Prostate gland (tissue), 2 donors: ENCODE measurements around the gene S100A10. TPM values are rescaled to one million over a fixed set of nuclear protein-coding genes. Genes with fewer than 3 reads are reported as not detected.

ENCODE experiments used
- DNase-seq: peaks from one replicate; pipeline ENCODE4 v3.0.0-alpha.2; 2019; ENCODE audit warnings: low spot score
- H3K27ac ChIP-seq, 2 donors: fragments of 200-600 bp; sonication (generic); 2 replicates each; pipeline ENCODE4 v1.5.1; 2017 to 2019
- H3K27me3 ChIP-seq: fragments of 200-600 bp; sonication (generic); replicated peaks from 2 replicates; pipeline ENCODE4 v1.5.1; 2019; ENCODE audit not compliant: insufficient read depth
- H3K36me3 ChIP-seq, 2 donors: fragments of 200-600 bp; sonication (generic); 1 replicate in 1 of 2; 2 replicates in 1 of 2; pipeline versions ENCODE4 v1.5.1 to v1.8.1; 2017 to 2019
- H3K4me1 ChIP-seq: fragments of 200-600 bp; sonication (generic); replicated peaks from 2 replicates; pipeline ENCODE4 v1.5.1; 2019
- H3K4me3 ChIP-seq, 2 donors: fragments of 200-600 bp; sonication (generic); 2 replicates each; pipeline ENCODE4 v1.5.1; 2017 to 2019
- H3K9me3 ChIP-seq: fragments of 200-600 bp; sonication (generic); 2 replicates; pipeline ENCODE4 v1.5.1; 2017
- CTCF ChIP-seq, 4 experiments: fragments of 200-600 bp in 2 of 4; fragments of 450-650 bp in 2 of 4; sonication (generic) in 2 of 4; IDR thresholded peaks; 1 replicate in 3 of 4; 2 replicates in 1 of 4; pipeline ENCODE4 v1.5.1; 2016 to 2019; ENCODE audit warnings: antibody characterized with exemption in 4 of 4, mild to moderate bottlenecking in 2 of 4, moderate library complexity in 2 of 4
- POLR2A ChIP-seq: fragments of 450-650 bp; IDR thresholded peaks from one replicate; pipeline ENCODE4 v1.6.1; 2016; ENCODE audit warnings: antibody characterized with exemption, mild to moderate bottlenecking
- POLR2AphosphoS5 ChIP-seq: sonication (generic); formaldehyde crosslinking; IDR thresholded peaks from one replicate; pipeline ENCODE4 v1.6.1; 2017; ENCODE audit warnings: antibody characterized with exemption
- WGBS: methylation state at CpG from one replicate; pipeline ENCODE4 v1.1.5; 2018; 5-methylcytosine and 5-hydroxymethylcytosine counted together
- intact Hi-C: fragments of 100-400 bp; cut with DNase I; formaldehyde crosslinking; loops from one replicate; pipeline ENCODE4 v1.14.2; 2022
- total RNA-seq, 2 donors: library from RNA; depleted of rRNA; stranded (reverse); fragments of >200 nt; gene quantifications; one replicate each; pipeline ENCODE4 v1.1.0, GENCODE V29; 2016

Gene S100A10
- total RNA-seq, 2 donors from 2014 or later, result 61.7 to 72.1 TPM

GRCh38 chr1:152029929-152030211 is 36.2 kb upstream of the S100A10 start:
- H3K27ac ChIP-seq, result no peak overlapping the region
- no peaks in the 10 kb centered on the region for H3K27me3 ChIP-seq
- H3K4me3 ChIP-seq, result no peak overlapping the region
- TF ChIP-seq CTCF (IDR thresholded peaks at IDR 0.05) (no peak), POLR2A (no peak), POLR2AphosphoS5 (no peak)
- H3K9me3 ChIP-seq, result no peaks in the 10 kb centered on the region
- peaks cover 5 to 10% of the 10 kb centered on the region in 2 donors for H3K36me3 ChIP-seq
- no peak for DNase-seq
- 89% methylated on average over 4 of the region's 4 CpGs for whole genome bisulfite sequencing
- intact Hi-C loops, result no loop called here
- H3K4me1 ChIP-seq, result peaks cover 4% of the 10 kb centered on the region

GRCh38 chr1:152029144-152029928 is 35.7 kb upstream of the S100A10 start:
- no peak for DNase-seq
- H3K27ac ChIP-seq, result no peak overlapping the region
- no peak for TF ChIP-seq POLR2AphosphoS5
- no peak for TF ChIP-seq POLR2A
- TF ChIP-seq CTCF (IDR thresholded peaks at IDR 0.05), result no peak

GRCh38 chr1:152026895-152027294 is 33.2 kb upstream of the S100A10 start:
- no peak overlapping the region for H3K4me3 ChIP-seq
- no peak for DNase-seq
- no peaks in the 10 kb centered on the region for H3K4me1 ChIP-seq
- no peak overlapping the region for H3K27ac ChIP-seq
- TF ChIP-seq POLR2A (no peak), POLR2AphosphoS5 (no peak), CTCF (IDR thresholded peaks at IDR 0.05) (no peak)
- 59% methylated on average over 3 of the region's 3 CpGs for WGBS
- intact Hi-C loops, result no loop called here
- no peaks in the 10 kb centered on the region for H3K9me3 ChIP-seq
- no peaks in the 10 kb centered on the region for H3K27me3 ChIP-seq
- H3K36me3 ChIP-seq, result peaks cover 0 to under 1% of the 10 kb centered on the region in 2 donors

More at GRCh38 chr1:152029144-152029928, 35.7 kb upstream of the S100A10 start:
- Histone ChIP-seq H3K27me3 (no peaks in the 10 kb centered on the region), H3K9me3 (no peaks in the 10 kb centered on the region), H3K4me3 (no peak overlapping the region), H3K4me1 (peaks cover 4% of the 10 kb centered on the region), H3K36me3 (peaks cover 5 to 10% of the 10 kb centered on the region in 2 donors)
- 87% methylated on average over 8 of the region's 8 CpGs for WGBS
- intact Hi-C loops, result no loop called here

GRCh38 chr1:152024223-152024622 is 30.6 kb upstream of the S100A10 start:
- Histone ChIP-seq H3K27me3 (no peaks in the 10 kb centered on the region), H3K4me3 (no peak overlapping the region), H3K9me3 (no peaks in the 10 kb centered on the region), H3K36me3 (no peaks in the 10 kb centered on the region), H3K4me1 (no peaks in the 10 kb centered on the region), H3K27ac (no peak overlapping the region)
- TF ChIP-seq CTCF (IDR thresholded peaks at IDR 0.05) (no peak), POLR2A (no peak), POLR2AphosphoS5 (peak; percentile 19)
- WGBS, result 43% methylated on average over 4 of the region's 4 CpGs
- DNase-seq, result peak; percentile 15
- intact Hi-C loops, result no loop called here

GRCh38 chr1:152023221-152023620 is 29.6 kb upstream of the S100A10 start:
- Histone ChIP-seq H3K4me1 (no peaks in the 10 kb centered on the region), H3K9me3 (no peaks in the 10 kb centered on the region), H3K4me3 (no peak overlapping the region), H3K27me3 (no peaks in the 10 kb centered on the region), H3K36me3 (no peaks in the 10 kb centered on the region), H3K27ac (no peak overlapping the region)
- 71% methylated on average over 4 of the region's 4 CpGs for WGBS
- TF ChIP-seq CTCF (IDR thresholded peaks at IDR 0.05) (no peak), POLR2AphosphoS5 (no peak), POLR2A (no peak)
- intact Hi-C loops, result no loop called here
- no peak for DNase-seq
